SH-SY5Y (cell line): ENCODE data around the gene NECAB2.

Source experiments
- GATA2 ChIP-seq: IDR thresholded peaks from 2 replicates; pipeline ENCODE4 v1.6.1; 2011; ENCODE audit warnings: mild to moderate bottlenecking, low read depth, low read length
- GATA3 ChIP-seq: IDR thresholded peaks from 2 replicates; pipeline ENCODE4 v1.6.1; 2011; ENCODE audit warnings: low read depth, mild to moderate bottlenecking, low read length, moderate library complexity

DNA sequence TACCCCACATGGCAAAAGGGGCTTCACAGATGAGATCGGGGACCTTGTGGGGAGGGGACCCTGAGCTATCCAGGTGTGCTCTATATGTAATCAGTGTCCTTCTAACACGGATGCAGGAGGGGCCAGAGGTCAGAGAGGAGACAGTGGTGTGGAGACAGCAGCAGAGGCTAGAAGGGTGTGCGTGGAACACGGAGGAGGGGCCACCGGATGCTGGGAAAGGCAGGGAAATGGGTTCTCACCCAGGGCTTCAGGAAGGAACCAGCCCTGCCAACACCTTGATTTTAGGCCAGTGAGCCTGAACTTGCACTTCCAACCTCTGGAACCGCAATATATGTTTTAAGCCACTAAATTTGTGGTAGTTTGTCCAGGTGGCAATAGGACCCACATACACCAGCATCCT lies 79.2 kb downstream of the NECAB2 start:
- TF ChIP-seq GATA2 = no peak
- TF ChIP-seq GATA3 = no peak
